Activated naive CD8-positive, alpha-beta T cell treated with anti-CD3 and anti-CD28 coated beads, Interleukin-2, amount 50 U/mL, for 24 hours (primary cell): ENCODE measurements around the gene HUS1B.
"Not testable (repeated sequence)": the region's sequence is repeated elsewhere in the genome, so short reads cannot be mapped to it uniquely, and the experiment has no call there.

ENCODE experiments used
- ATAC-seq: fragments of 150-1000 bp; cut with Tn5 transposase; one replicate; pipeline ENCODE4 v1.10.0; 2021
- DNase-seq: peaks from one replicate; pipeline ENCODE4 v3.0.0; 2021
- H3K27ac Mint-ChIP-seq: one replicate; pipeline ENCODE4 v1.8.0; 2021; ENCODE audit warnings: mild to moderate bottlenecking, mixed read lengths
- H3K27me3 Mint-ChIP-seq: one replicate; pipeline ENCODE4 v1.8.0; 2021; ENCODE audit warnings: mixed read lengths
- H3K36me3 Mint-ChIP-seq: one replicate; pipeline ENCODE4 v1.8.0; 2021; ENCODE audit warnings: low read depth, mixed read lengths
- H3K4me1 Mint-ChIP-seq: one replicate; pipeline ENCODE4 v1.8.0; 2021; ENCODE audit warnings: mixed read lengths
- H3K4me3 Mint-ChIP-seq: one replicate; pipeline ENCODE4 v1.8.0; 2021; ENCODE audit warnings: mild to moderate bottlenecking, moderate library complexity, mixed read lengths
- H3K9me3 Mint-ChIP-seq: one replicate; pipeline ENCODE4 v1.8.0; 2021; ENCODE audit warnings: mixed read lengths

HUS1B gene

GRCh38 chr6:686497-686896 is 29.6 kb upstream of the HUS1B start:
- ATAC-seq, result no peak
- no peaks in the 10 kb centered on the region for H3K9me3 Mint-ChIP-seq
- no peaks in the 10 kb centered on the region for H3K27me3 Mint-ChIP-seq
- peaks cover 4% of the 10 kb centered on the region for H3K36me3 Mint-ChIP-seq
- no peak for DNase-seq
- H3K4me1 Mint-ChIP-seq, result peaks cover 47% of the 10 kb centered on the region
- H3K27ac Mint-ChIP-seq, result no peak overlapping the region
- no peak overlapping the region for H3K4me3 Mint-ChIP-seq

- Mint-ChIP-seq H3K27me3 (no peaks in the 10 kb centered on the region), H3K27ac (peak overlapping the region; percentile 82), H3K4me1 (peaks cover 46% of the 10 kb centered on the region), H3K36me3 (peaks cover 5% of the 10 kb centered on the region), H3K4me3 (peak overlapping the region; percentile 12), H3K9me3 (no peaks in the 10 kb centered on the region)
- DNase-seq (peak; percentile 5), ATAC-seq (peak; percentile 94)
Observed at GRCh38 chr6:684831-685636, 28.1 kb upstream of the HUS1B start.

DNA sequence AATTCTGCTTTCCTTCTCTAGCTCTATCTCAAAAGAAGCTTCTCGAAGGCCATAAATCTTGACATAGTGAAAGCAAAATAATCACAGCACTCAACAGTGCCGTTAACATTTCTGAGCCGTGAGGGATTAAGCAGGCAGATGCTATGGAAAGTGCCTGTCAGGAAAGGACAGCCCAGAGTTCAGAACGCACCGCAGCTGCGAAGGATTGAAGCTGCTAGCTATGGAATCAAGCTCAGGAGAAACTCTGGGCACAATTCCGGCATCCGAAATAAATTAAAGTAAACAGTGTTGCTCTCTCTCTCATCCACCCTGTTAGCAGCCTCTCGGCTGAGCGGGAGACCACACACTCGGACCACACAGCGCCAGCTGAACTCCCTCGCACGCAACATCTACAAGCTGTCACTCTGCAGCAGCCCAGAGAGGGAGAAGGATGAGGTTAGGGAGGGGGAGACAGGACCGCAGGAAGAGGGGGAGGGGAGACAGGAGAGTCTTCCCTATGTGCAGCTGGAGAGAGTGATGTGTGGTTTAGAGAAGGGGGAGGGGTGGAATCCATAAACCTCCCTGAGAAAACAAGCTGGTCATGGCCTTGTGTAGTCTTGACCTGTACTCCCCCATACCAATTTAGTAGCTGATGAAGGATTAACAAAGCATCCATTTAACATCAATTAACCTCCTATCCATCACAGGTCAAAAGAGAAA is 27.0 kb upstream of the HUS1B start:
- Mint-ChIP-seq H3K9me3 (no peaks in the 10 kb centered on the region), H3K36me3 (peaks cover 5% of the 10 kb centered on the region), H3K4me3 (peak overlapping the region; percentile 43), H3K4me1 (peaks cover 49% of the 10 kb centered on the region), H3K27me3 (no peaks in the 10 kb centered on the region), H3K27ac (peak overlapping the region; percentile 34)
- DNase-seq (no peak), ATAC-seq (peak; percentile 51)

GRCh38 chr6:680666-681340 is 23.9 kb upstream of the HUS1B start:
- no peak for ATAC-seq

DNA sequence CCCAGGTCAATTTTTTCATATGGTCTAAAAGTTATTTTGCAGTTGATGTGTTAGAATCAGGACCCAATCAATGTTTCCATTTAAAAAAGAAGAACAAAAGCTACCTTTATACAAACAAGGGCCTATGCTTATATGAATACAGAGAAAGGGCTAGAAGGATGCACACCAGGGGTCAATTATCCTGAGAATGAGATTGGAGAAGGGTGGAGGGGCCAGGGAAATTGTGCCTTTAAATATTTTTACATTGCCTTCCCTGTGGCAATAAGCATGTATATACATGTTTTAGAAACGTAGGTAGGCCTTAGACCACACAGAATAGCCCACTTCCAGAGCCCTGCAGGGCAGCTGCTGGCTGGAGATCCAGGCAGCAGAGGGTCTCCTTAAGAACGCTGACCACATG is 23.4 kb upstream of the HUS1B start:
- H3K27ac Mint-ChIP-seq, result no peak overlapping the region
- no peak for ATAC-seq
- H3K4me1 Mint-ChIP-seq, result peaks cover 45% of the 10 kb centered on the region
- H3K4me3 Mint-ChIP-seq, result no peak overlapping the region
- H3K9me3 Mint-ChIP-seq, result no peaks in the 10 kb centered on the region
- no peak for DNase-seq
- H3K36me3 Mint-ChIP-seq, result peaks cover 9% of the 10 kb centered on the region
- no peaks in the 10 kb centered on the region for H3K27me3 Mint-ChIP-seq

More at GRCh38 chr6:680666-681340, 23.9 kb upstream of the HUS1B start:
- H3K9me3 Mint-ChIP-seq, result no peaks in the 10 kb centered on the region
- H3K36me3 Mint-ChIP-seq, result peaks cover 9% of the 10 kb centered on the region
- H3K4me1 Mint-ChIP-seq, result peaks cover 49% of the 10 kb centered on the region
- no peak overlapping the region for H3K27ac Mint-ChIP-seq
- H3K27me3 Mint-ChIP-seq, result no peaks in the 10 kb centered on the region
- DNase-seq, result no peak
- no peak overlapping the region for H3K4me3 Mint-ChIP-seq

DNA sequence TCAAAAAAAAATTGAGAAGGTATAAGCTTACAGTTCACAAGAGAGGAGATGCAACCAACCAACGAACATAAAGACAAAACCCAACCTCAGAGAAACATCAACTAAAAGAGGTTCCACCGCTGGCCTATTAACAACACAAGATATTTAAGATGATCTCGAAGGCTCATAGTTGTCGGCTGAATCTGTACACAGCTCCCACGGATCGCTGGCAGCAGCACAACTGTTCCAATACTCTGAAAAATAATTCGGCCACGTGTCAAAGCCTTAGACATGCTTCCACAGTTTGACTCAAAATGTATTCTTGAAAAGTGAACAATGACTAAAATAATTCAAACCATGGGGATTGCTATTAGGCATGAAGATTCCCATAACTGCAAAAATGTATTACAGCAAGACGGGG is 22.4 kb upstream of the HUS1B start:
- ATAC-seq (no peak), DNase-seq (no peak)
- H3K4me3 Mint-ChIP-seq, result no peak overlapping the region
- no peak overlapping the region for H3K27ac Mint-ChIP-seq
- peaks cover 48% of the 10 kb centered on the region for H3K4me1 Mint-ChIP-seq
- H3K27me3 Mint-ChIP-seq, result no peaks in the 10 kb centered on the region
- H3K9me3 Mint-ChIP-seq, result no peaks in the 10 kb centered on the region
- peaks cover 9% of the 10 kb centered on the region for H3K36me3 Mint-ChIP-seq

DNA sequence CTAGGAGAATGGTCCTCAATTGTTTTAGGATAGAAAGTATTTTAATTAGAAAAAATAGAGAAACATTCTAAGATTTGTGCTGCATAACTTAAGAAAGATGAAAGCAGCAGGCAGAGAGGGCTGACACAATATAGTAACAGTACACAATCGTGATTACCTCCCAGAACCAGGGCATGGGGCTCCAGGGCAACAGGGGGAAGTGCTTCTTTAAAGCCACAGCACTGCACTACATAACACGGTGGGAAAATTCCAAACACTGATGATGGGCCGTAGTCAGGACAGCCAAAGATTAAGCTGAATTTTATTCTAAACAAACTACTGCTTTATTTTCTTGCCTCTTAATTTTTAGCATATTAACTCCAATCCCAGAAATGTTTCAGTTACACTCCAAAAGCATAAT is 21.6 kb upstream of the HUS1B start:
- H3K36me3 Mint-ChIP-seq, result peaks cover 9% of the 10 kb centered on the region
- H3K27me3 Mint-ChIP-seq, result no peaks in the 10 kb centered on the region

DNA sequence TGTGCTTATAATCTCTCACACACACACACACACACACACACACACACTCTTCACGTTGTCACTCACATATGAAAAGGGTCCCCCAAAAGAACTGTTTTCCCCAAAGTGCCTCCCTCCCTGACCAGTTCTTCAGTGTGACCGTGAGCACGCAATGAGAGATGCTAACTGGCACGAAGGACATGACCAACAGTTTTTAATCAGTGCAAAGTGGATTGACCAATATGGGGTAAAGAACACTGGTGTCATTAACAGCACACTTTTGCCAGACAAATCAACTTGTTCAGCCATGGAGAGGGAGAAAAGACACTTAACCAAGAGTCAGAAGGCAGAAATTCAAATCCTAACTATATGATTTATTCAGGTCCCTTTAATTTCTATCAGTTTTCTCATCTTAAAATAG is 21.0 kb upstream of the HUS1B start:
- Mint-ChIP-seq H3K36me3 (peaks cover 9% of the 10 kb centered on the region), H3K9me3 (no peaks in the 10 kb centered on the region), H3K27ac (no peak overlapping the region), H3K4me1 (peaks cover 34% of the 10 kb centered on the region), H3K27me3 (no peaks in the 10 kb centered on the region), H3K4me3 (no peak overlapping the region)
- DNase-seq (no peak), ATAC-seq (no peak)

More for the DNA sequence above, 21.6 kb upstream of the HUS1B start:
- H3K4me3 Mint-ChIP-seq, result no peak overlapping the region
- DNase-seq (no peak), ATAC-seq (no peak)
- H3K9me3 Mint-ChIP-seq, result no peaks in the 10 kb centered on the region
- H3K27ac Mint-ChIP-seq, result no peak overlapping the region
- H3K4me1 Mint-ChIP-seq, result peaks cover 40% of the 10 kb centered on the region

GRCh38 chr6:674956-675355 is 18.1 kb upstream of the HUS1B start:
- H3K27ac Mint-ChIP-seq, result peak overlapping the region; percentile 3

GRCh38 chr6:674406-674805 is 17.5 kb upstream of the HUS1B start:
- Mint-ChIP-seq H3K36me3 (peaks cover 11% of the 10 kb centered on the region), H3K9me3 (peaks cover 9% of the 10 kb centered on the region), H3K27me3 (no peaks in the 10 kb centered on the region), H3K4me3 (no peak overlapping the region), H3K4me1 (peaks cover 12% of the 10 kb centered on the region), H3K27ac (peak overlapping the region; percentile 3)
- ATAC-seq (no peak), DNase-seq (no peak)

More at GRCh38 chr6:674956-675355, 18.1 kb upstream of the HUS1B start:
- H3K27me3 Mint-ChIP-seq, result no peaks in the 10 kb centered on the region
- H3K9me3 Mint-ChIP-seq, result peaks cover 9% of the 10 kb centered on the region
- H3K4me1 Mint-ChIP-seq, result peaks cover 15% of the 10 kb centered on the region
- H3K4me3 Mint-ChIP-seq, result no peak overlapping the region
- DNase-seq (no peak), ATAC-seq (no peak)
- H3K36me3 Mint-ChIP-seq, result peaks cover 12% of the 10 kb centered on the region

DNA sequence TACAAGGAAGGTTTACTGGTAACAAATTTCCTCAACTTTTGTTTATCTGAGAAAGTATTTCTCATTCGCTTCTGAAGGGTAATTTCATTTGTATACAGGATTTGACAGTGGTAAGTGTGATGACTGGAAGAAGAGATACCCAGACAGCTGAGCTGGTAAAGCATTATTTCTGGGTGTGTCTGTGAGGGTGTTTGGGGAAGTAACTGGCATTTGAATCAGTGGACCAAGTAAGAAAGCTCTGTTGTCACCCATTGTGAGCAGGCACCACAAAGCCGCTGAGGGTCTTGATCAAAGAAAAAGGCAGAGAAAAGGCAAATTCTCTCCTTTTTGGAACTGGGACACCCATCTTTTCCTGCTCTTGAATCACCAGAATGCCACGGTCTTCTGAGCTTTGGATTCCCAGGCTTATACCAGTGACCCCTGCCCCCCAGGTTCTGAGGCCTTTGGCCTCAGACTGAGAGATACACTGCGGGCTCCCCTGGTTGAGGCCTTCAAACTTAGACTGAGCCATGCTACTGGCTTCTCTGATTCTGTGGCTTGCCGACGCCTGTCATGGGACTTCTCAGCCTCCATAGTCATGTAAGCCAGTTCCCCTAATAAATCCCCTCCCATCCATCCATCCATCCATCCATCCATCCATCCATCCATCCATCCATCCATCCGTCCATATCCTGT is 10.5 kb upstream of the HUS1B start:
- H3K27me3 Mint-ChIP-seq, result no peaks in the 10 kb centered on the region

DNA sequence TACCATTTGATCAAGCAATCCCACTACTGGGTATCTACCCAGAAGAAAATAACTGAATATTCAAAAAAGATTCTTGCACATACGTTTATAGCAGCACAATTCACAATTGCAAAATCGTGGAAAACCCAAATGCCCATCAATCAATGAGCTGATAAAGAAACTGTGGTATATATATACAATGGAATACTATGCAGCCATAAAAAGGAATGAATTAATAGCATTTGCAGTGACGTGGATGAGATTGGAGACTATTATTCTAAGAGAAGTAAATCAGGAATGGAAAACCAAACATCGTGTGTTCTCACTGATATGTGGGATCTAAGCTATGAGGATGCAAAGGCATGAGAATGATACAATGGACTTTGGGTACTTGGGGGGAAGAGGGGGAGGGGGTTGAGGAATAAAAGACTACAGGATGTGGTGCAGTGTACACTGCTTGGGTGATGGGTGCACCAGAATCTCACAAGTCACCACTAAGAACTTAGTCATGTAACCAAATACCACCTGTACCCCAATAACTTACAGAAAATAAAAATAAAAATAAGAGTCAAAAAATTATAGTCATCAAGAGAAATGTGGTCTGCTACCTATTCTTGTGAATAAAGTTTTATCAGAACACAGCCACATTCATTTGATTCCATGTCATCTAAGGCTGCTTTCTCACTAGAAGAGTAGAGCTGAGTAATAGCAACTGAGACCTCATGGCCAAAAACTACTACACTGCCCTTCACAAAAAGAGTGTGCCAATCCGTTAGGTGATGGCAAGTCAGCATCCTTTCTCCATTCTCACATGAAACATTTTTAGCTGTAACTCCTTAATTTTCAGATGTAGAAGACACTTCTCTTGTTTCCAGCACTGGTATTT is 8.7 kb upstream of the HUS1B start:
- ATAC-seq, result no peak

More for the DNA sequence above, 10.5 kb upstream of the HUS1B start:
- peaks cover 9% of the 10 kb centered on the region for H3K36me3 Mint-ChIP-seq
- no peak for DNase-seq
- H3K27ac Mint-ChIP-seq, result no peak overlapping the region
- ATAC-seq, result no peak
- H3K9me3 Mint-ChIP-seq, result peaks cover 11% of the 10 kb centered on the region
- H3K4me1 Mint-ChIP-seq, result peaks cover 23% of the 10 kb centered on the region
- no peak overlapping the region for H3K4me3 Mint-ChIP-seq

GRCh38 chr6:663788-664187 is 6.9 kb upstream of the HUS1B start:
- not testable (repeated sequence) for H3K9me3 Mint-ChIP-seq, ATAC-seq, DNase-seq, H3K4me3 Mint-ChIP-seq, H3K36me3 Mint-ChIP-seq, H3K27ac Mint-ChIP-seq, H3K27me3 Mint-ChIP-seq
- H3K4me1 Mint-ChIP-seq, result peaks cover 57% of the 10 kb centered on the region

More for the DNA sequence above, 8.7 kb upstream of the HUS1B start:
- H3K9me3 Mint-ChIP-seq, result peaks cover 4% of the 10 kb centered on the region
- H3K36me3 Mint-ChIP-seq, result peaks cover 5% of the 10 kb centered on the region
- no peaks in the 10 kb centered on the region for H3K27me3 Mint-ChIP-seq
- DNase-seq, result no peak
- no peak overlapping the region for H3K4me3 Mint-ChIP-seq
- H3K27ac Mint-ChIP-seq, result no peak overlapping the region
- H3K4me1 Mint-ChIP-seq, result peaks cover 40% of the 10 kb centered on the region
